ENCODE measurements around the gene SEPTIN5.

The SEPTIN5 gene

DNA sequence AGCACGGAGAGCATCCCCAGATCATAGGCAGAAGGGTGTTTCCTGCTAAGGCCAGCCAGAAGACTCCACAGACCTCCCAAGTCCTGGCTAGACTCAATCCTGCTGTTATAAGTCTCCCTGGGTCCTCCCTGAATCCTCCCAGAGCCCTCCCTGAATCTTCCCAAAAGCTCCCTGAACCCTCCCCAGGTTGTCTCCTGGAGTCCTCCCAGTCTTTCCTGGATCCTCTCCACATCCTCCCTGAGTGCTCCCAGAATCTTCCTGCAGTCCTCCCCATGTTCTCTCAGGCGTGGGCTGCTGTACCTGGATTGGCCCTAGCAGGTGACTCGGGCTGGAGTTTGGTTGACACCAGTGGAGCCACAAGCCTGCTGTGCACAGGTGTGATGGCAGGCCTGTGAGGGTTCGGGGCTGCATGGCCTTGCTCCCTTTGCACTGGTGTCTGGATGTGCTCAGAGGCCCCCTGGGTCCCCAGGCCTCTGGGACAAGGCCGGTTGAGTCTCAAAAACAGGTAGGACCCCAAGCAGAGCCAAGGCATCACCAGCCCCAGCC is 20.6 kb downstream of the SEPTIN5 start:
- no peak overlapping the region for H3K4me3 Mint-ChIP-seq
- H3K4me1 Mint-ChIP-seq = peaks cover 4% of the 10 kb centered on the region
- H3K27me3 Mint-ChIP-seq = peaks cover 29% of the 10 kb centered on the region
- CTCF ChIA-PET = no interaction called here
- no peaks in the 10 kb centered on the region for H3K9me3 Mint-ChIP-seq
- no peak for DNase-seq
- H3K27ac Mint-ChIP-seq = no peak overlapping the region
- H3K36me3 Mint-ChIP-seq = no peaks in the 10 kb centered on the region

GRCh38 chr22:19735665-19736510 is 21.6 kb downstream of the SEPTIN5 start:
- H3K27ac Mint-ChIP-seq = no peak overlapping the region
- no peaks in the 10 kb centered on the region for H3K36me3 Mint-ChIP-seq
- CTCF ChIA-PET = no interaction called here
- no peaks in the 10 kb centered on the region for H3K9me3 Mint-ChIP-seq
- H3K4me1 Mint-ChIP-seq = no peaks in the 10 kb centered on the region
- H3K27me3 Mint-ChIP-seq = peaks cover 21% of the 10 kb centered on the region
- DNase-seq = no peak
- H3K4me3 Mint-ChIP-seq = no peak overlapping the region

GRCh38 chr22:19737846-19738663 is 23.8 kb downstream of the SEPTIN5 start:
- Mint-ChIP-seq H3K9me3 (no peaks in the 10 kb centered on the region), H3K4me3 (no peak overlapping the region), H3K27ac (no peak overlapping the region), H3K36me3 (no peaks in the 10 kb centered on the region), H3K4me1 (no peaks in the 10 kb centered on the region), H3K27me3 (peaks cover 11% of the 10 kb centered on the region)
- DNase-seq = no peak
- CTCF ChIA-PET = no interaction called here

DNA sequence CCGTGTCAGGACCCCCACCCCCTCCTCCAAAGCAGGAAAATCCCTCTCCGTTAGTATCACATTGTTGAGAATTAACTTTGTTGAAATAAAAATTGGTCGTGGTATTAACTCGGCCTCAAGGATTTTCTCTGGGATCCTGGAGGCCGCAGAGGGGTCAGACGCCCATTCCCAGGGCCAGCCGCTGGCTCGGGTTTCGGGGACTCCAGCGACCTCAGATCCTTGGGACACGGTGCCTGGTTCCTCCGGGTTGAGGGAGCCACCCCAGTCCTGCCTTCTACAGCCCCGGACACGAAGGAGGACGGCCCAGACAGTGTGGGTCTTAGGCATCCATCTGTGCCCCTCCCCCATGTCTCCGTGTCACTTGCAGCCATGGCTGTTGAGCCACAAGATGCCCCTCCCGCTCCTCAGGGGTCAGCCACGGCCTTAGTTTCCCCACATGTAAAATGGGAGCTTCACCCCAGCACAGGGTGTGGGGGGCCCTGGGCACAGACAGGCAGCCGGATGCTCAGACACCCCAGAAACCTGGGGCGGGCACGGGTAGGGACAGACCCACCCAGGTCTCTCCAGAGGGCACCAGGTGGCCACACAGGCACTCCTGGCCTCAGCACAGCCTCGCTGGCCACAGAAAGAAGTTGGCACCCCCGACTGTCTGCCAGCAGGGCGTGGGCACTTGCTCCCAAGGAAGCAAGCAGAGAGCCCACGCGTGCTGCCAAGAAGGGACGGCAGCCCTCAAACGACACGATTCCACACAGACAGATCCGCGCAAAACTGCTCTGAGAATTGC is 24.6 kb downstream of the SEPTIN5 start:
- no peaks in the 10 kb centered on the region for H3K36me3 Mint-ChIP-seq
- H3K27me3 Mint-ChIP-seq = peaks cover 6% of the 10 kb centered on the region
- H3K4me3 Mint-ChIP-seq = no peak overlapping the region
- DNase-seq = no peak
- H3K4me1 Mint-ChIP-seq = no peaks in the 10 kb centered on the region
- CTCF ChIA-PET = interaction anchor here (2.3 kb wide), 1 partner anchor 9 kb away, joined by 9 read pairs; no protein-coding TSS in a partner anchor
- H3K9me3 Mint-ChIP-seq = no peaks in the 10 kb centered on the region
- no peak overlapping the region for H3K27ac Mint-ChIP-seq

GRCh38 chr22:19739448-19739895 is 25.2 kb downstream of the SEPTIN5 start:
- H3K9me3 Mint-ChIP-seq = no peaks in the 10 kb centered on the region
- CTCF ChIA-PET = interaction anchor here (2.3 kb wide), 1 partner anchor 9 kb away, joined by 9 read pairs; no protein-coding TSS in a partner anchor
- no peak for DNase-seq
- no peak overlapping the region for H3K4me3 Mint-ChIP-seq
- H3K27me3 Mint-ChIP-seq = peaks cover 6% of the 10 kb centered on the region
- no peak overlapping the region for H3K27ac Mint-ChIP-seq
- no peaks in the 10 kb centered on the region for H3K36me3 Mint-ChIP-seq
- no peaks in the 10 kb centered on the region for H3K4me1 Mint-ChIP-seq

DNA sequence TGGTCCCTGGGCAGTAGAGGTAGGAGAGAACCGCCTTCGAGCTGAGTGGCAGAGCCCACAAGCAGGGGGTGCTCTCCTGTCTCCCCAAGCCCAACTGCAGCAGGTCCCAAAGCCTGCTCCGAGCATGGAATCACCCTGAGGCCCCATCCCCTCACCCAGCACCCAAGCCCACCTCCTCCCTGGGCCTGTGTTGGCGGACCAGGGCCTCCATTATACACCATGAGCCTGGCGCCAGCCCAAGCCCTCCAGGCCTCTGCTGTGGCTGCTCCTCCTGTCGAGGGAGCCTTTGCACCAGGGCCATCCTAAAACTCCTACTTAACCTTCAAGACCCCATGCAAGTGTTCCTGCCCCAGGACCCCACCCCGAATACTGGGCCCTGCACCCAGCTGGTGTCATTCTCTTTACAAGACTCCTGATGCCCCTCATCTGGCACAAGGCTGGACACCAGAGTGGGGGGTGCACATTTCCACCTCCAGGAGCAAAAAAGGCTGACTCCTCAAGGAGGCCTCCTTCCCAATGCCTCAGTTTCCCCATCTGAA is 25.7 kb downstream of the SEPTIN5 start:
- Mint-ChIP-seq H3K4me3 (no peak overlapping the region), H3K27me3 (peaks cover under 1% of the 10 kb centered on the region), H3K36me3 (no peaks in the 10 kb centered on the region), H3K27ac (no peak overlapping the region), H3K9me3 (no peaks in the 10 kb centered on the region), H3K4me1 (no peaks in the 10 kb centered on the region)
- CTCF ChIA-PET = interaction anchor here (2.3 kb wide), 1 partner anchor 10 kb away, joined by 9 read pairs; no protein-coding TSS in a partner anchor
- DNase-seq = no peak

GRCh38 chr22:19740586-19740985 is 26.3 kb downstream of the SEPTIN5 start:
- H3K4me3 Mint-ChIP-seq = no peak overlapping the region
- H3K9me3 Mint-ChIP-seq = no peaks in the 10 kb centered on the region
- no peak overlapping the region for H3K27ac Mint-ChIP-seq
- H3K4me1 Mint-ChIP-seq = no peaks in the 10 kb centered on the region
- CTCF ChIA-PET = interaction anchor here (1.4 to 2.3 kb wide), 2 partner anchors 8 to 10 kb away, joined by 3 to 9 read pairs; no protein-coding TSS in a partner anchor
- H3K27me3 Mint-ChIP-seq = no peaks in the 10 kb centered on the region
- no peaks in the 10 kb centered on the region for H3K36me3 Mint-ChIP-seq
- DNase-seq = no peak

DNA sequence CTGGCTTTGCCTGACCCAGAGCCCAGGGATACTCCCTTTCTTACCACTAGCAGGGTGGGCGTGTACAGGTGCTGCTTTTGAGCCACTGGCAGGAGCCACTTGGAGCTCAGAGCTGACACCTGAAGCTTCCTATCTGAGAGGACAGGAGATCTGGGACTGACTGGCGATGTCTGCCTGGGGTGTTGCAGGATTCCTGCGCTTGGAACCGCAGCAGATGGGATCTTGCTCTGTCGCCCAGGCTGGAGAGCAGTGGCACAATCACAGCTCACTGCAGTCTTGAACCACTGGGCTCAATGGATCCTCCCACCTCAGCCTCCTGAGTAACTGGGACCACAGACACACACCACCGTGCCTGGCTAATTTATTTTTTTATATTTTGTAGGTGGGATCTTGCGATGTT is 26.8 kb downstream of the SEPTIN5 start:
- CTCF ChIA-PET = interaction anchor here (1.4 to 2.3 kb wide), 2 partner anchors 8 to 11 kb away, joined by 3 to 9 read pairs; no protein-coding TSS in a partner anchor
- Mint-ChIP-seq H3K27ac (no peak overlapping the region), H3K4me1 (no peaks in the 10 kb centered on the region), H3K4me3 (no peak overlapping the region), H3K27me3 (no peaks in the 10 kb centered on the region), H3K9me3 (no peaks in the 10 kb centered on the region), H3K36me3 (no peaks in the 10 kb centered on the region)
- no peak for DNase-seq

DNA sequence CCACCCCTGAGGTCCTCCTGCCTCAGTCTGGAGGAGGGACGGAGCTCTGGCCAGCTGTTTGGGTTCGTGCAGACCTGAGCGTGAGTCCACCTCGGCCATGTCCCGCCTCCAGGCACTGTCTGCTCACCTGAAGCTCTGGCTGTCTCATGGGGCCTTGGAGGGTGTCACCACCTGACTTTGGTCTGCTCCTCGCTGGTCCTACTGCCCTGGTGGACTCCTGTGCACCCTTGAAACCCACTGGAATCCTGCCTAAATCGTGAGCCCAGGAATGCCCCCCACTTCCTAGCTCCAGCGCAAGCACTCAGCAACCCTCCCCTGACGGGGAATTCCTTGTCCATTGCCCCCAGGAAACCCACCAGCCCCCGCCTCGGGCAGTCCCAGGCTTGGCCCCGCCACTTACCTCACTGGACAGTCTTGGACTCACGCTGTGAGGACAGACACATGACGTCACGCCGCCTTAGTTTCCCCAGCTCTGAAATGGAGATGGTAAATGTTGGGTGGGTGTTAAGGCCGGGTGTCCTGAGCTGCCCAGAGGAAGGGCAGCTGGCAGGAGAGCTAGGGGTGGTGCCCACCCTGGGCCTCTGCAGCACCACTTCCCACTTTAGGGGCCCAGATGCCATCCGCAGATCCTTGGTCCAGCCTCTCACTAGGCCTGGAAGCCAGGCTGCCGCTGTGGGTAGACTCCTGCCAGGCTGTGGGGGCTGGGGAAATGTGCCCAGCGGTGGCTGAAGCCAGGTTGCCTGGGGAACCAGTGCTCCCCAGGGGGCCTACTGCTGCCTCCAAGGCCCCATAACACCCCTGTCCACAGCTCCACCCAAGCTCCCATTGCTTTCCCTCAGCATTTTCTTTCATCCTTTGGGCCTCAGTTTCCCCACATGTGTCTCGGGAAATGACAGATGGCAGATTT is 28.1 kb downstream of the SEPTIN5 start:
- H3K27ac Mint-ChIP-seq = no peak overlapping the region

GRCh38 chr22:19743081-19743480 is 28.8 kb downstream of the SEPTIN5 start:
- no peak for DNase-seq
- Mint-ChIP-seq H3K27ac (no peak overlapping the region), H3K27me3 (no peaks in the 10 kb centered on the region), H3K9me3 (no peaks in the 10 kb centered on the region), H3K4me3 (no peak overlapping the region), H3K36me3 (no peaks in the 10 kb centered on the region), H3K4me1 (no peaks in the 10 kb centered on the region)
- CTCF ChIA-PET = no interaction called here

More for the DNA sequence above, 28.1 kb downstream of the SEPTIN5 start:
- Mint-ChIP-seq H3K36me3 (no peaks in the 10 kb centered on the region), H3K4me3 (no peak overlapping the region), H3K27me3 (no peaks in the 10 kb centered on the region), H3K4me1 (no peaks in the 10 kb centered on the region), H3K9me3 (no peaks in the 10 kb centered on the region)
- no peak for DNase-seq
- CTCF ChIA-PET = interaction anchor here (0.7 to 1.1 kb wide), 3 partner anchors 12 to 168 kb away, joined by 3 to 4 read pairs (median 4); no protein-coding TSS in a partner anchor

DNA sequence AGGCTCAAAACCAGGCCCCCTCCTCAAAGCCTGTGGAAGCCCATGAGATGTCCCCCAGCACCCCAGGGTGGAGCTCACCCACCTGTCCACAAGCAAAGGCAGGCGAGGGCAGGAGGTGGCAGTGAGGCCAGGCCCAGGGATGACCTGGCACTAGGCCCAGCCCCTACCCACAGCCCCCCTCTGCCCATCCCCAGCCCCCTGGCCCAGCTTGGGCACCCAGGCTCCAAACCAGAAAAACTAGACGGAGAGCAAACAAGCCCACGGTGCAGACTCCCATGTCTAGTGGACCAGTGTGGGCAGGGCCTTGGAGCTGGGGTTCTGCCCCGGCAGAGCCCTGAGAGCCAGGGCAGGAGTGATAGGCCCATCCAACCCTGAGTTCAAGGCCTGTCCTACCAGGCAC is 29.3 kb downstream of the SEPTIN5 start:
- H3K27me3 Mint-ChIP-seq = no peaks in the 10 kb centered on the region
- no peak overlapping the region for H3K4me3 Mint-ChIP-seq
- no peak for DNase-seq
- H3K9me3 Mint-ChIP-seq = no peaks in the 10 kb centered on the region
- H3K4me1 Mint-ChIP-seq = no peaks in the 10 kb centered on the region
- CTCF ChIA-PET = no interaction called here
- no peak overlapping the region for H3K27ac Mint-ChIP-seq
- no peaks in the 10 kb centered on the region for H3K36me3 Mint-ChIP-seq

DNA sequence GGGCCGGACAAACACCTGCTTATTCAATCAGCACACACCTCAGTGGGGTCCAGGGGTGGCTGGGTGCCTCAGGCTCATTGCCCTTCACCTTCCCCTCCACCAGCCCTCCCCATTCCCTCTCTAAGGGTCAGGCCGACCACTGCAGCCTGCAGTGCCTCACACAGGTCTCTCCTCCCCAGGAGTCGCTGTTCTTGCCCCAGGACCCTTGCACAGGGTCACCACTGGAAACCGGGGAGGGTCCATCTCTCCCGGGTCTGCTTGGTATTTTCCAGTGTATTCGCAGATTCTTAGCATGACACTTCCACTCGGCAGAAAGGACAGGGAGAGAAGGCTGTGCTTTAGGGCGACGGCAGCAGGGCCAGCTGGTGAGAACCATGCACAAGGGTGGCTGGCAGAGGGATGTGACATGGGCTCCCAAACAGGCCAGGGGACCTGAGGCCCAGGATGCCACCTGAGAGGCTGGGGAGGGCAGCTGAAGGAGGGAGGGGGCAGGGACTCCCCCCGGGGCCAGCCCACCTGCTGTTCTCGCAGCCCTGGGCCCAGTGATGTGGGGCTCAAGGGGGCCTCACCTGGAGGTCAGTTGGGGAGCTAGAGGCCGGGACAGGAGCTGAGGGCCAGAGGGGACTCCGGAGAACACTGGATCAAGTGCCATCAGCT is 30.2 kb downstream of the SEPTIN5 start:
- no peak for DNase-seq
- Mint-ChIP-seq H3K4me1 (no peaks in the 10 kb centered on the region), H3K27me3 (peaks cover 8% of the 10 kb centered on the region), H3K27ac (no peak overlapping the region), H3K9me3 (no peaks in the 10 kb centered on the region), H3K4me3 (no peak overlapping the region), H3K36me3 (no peaks in the 10 kb centered on the region)
- CTCF ChIA-PET = interaction anchor here (1.7 kb wide), 1 partner anchor 165 kb away, joined by 6 read pairs; no protein-coding TSS in a partner anchor
